ENCODE data around the gene NSUN6. TPM values are rescaled to one million over a fixed set of nuclear protein-coding genes. Genes with fewer than 3 reads are reported as not detected.
A peak's percentile ranks its signal among the peaks of the same experiment; 100 is the strongest.

The NSUN6 gene
- total RNA-seq, 2 experiments from 2014 or later: 19.0 to 24.9 TPM

DNA sequence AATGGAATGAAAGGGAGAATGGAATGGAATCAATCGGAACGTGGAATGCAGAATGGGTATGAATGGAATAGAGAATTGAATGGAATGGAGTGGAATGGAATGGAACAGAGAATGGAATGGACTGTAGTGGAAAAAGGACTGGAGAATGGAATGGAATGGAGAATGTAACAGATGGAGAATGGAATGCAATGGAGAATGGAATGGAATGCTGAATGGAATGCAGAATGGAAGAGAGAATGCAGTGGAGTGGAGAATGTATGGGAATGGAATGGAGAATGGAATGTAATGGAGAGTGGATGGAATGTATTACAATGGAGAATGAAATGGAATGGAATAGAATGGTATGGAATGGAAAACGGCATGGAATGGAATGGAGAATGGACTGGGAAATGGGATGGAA lies 96.9 kb downstream of the NSUN6 start:
- DNase-seq: no peak
- peaks cover 15% of the 10 kb centered on the region for H3K36me3 Mint-ChIP-seq

DNA sequence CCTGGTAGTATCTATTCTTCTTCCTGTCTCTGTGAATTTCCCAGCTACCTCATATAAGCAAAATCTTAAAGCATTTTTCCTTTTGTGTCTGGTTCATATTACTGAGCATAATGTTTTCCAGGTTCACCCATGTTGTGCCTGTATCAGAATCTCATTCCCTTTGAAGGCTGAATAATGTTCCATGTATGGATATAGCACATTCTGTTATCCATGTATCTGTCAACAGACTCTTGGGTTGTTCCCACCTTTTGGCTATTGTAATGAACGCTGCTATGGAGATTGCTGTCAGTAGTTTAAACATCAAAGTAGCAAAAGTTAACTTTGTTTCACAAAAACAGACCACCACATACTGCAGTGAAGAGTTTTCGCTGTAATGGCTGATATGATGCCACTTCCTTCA lies 99.9 kb downstream of the NSUN6 start:
- no peak for ATAC-seq
- CTCF ChIA-PET: no interaction called here
- H3K27ac Mint-ChIP-seq: no peak overlapping the region
- H3K4me3 Mint-ChIP-seq: no peak overlapping the region
- H3K27me3 Mint-ChIP-seq: no peaks in the 10 kb centered on the region
- H3K4me1 Mint-ChIP-seq: no peaks in the 10 kb centered on the region
- H3K36me3 Mint-ChIP-seq: peaks cover 21% of the 10 kb centered on the region
- DNase-seq: no peak
- no peaks in the 10 kb centered on the region for H3K9me3 Mint-ChIP-seq (ENCODE audit: low read depth)

More for the DNA sequence above, 96.9 kb downstream of the NSUN6 start:
- ATAC-seq: no peak
- no peaks in the 10 kb centered on the region for H3K9me3 Mint-ChIP-seq (ENCODE audit: low read depth)
- H3K27me3 Mint-ChIP-seq: no peaks in the 10 kb centered on the region
- H3K4me1 Mint-ChIP-seq: no peaks in the 10 kb centered on the region
- H3K27ac Mint-ChIP-seq: no peak overlapping the region
- no peak overlapping the region for H3K4me3 Mint-ChIP-seq
- CTCF ChIA-PET: no interaction called here

DNA sequence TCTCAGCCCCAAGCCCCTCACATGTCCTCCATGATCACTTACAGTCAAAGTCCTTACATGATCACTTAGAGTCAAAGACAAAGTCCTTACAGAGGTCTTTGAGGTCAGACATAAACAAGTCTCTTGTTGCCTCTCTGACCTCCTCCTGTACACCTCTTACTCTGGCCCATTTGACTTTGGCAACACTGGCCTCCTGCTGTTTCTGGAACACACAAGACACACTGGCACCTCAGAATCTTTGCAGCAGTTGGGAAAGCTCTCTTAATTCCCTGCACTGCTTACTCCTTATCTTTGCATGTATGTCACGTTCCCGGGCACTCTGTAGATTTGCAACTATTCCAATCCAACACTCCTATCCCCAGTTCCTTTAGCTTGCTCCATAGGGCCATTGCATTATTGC lies 102.3 kb downstream of the NSUN6 start:
- Mint-ChIP-seq H3K4me1 (no peaks in the 10 kb centered on the region), H3K9me3 (ENCODE audit: low read depth) (no peaks in the 10 kb centered on the region), H3K4me3 (no peak overlapping the region), H3K36me3 (peaks cover 31% of the 10 kb centered on the region), H3K27ac (no peak overlapping the region), H3K27me3 (no peaks in the 10 kb centered on the region)
- DNase-seq (no peak), ATAC-seq (no peak)
- CTCF ChIA-PET: no interaction called here

DNA sequence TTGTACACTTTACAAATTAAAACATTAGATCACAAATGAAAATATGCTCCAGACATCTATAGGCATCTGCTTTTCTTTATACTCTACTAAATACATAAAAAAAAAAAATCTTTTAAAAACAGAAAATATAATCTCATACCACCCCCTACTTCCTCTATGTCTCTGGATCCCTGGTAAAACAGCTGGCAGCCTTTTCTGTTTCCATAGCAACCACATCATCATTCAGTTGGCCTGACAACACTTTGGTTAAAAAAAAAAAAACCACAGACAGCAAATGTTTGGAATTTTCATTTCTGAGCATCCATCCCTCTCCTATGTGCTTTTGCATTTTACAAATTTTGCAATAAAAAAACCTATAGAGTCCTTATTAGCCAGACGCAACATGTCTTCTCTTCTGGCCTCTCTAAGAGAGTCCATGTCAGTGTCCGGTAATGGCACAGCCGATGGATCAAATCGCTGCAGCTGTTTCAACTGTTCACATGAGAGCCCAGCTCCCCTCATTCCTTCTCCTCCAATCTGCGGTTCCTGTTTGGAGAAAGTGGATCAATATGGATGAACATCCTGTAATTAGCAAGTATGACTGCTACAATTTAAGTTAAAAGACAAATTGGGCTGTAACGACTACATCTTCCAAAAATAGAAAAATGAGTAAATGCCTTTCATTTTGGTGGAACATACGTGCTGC lies 105.6 kb downstream of the NSUN6 start:
- Mint-ChIP-seq H3K36me3 (peaks cover 34% of the 10 kb centered on the region), H3K27ac (no peak overlapping the region), H3K9me3 (ENCODE audit: low read depth) (no peaks in the 10 kb centered on the region), H3K4me3 (no peak overlapping the region), H3K27me3 (no peaks in the 10 kb centered on the region), H3K4me1 (no peaks in the 10 kb centered on the region)
- DNase-seq (no peak), ATAC-seq (no peak)
- CTCF ChIA-PET: no interaction called here

DNA sequence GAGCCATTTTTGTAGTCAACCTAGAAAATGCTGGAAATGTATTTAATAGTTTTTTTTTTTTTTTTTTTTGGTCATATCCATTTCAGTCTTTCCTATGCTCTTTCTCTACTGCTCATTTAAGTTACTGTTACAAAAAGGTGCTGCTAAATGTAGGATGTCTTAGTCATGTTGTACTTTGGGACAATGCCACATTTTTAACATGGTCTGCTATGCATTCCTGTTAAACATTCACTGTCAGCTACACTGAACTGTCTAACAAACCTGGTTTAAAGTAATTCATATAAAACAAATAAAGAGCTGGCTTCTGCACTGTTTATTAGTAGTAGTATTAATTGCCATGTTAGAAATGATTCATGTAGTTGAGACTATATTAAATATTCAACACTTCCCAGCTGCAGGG lies 108.6 kb downstream of the NSUN6 start:
- H3K27ac Mint-ChIP-seq: no peak overlapping the region
- no peak for DNase-seq
- H3K4me1 Mint-ChIP-seq: no peaks in the 10 kb centered on the region
- H3K36me3 Mint-ChIP-seq: peaks cover 40% of the 10 kb centered on the region
- CTCF ChIA-PET: no interaction called here
- H3K9me3 Mint-ChIP-seq (ENCODE audit: low read depth): no peaks in the 10 kb centered on the region
- no peak overlapping the region for H3K4me3 Mint-ChIP-seq
- no peak for ATAC-seq
- no peaks in the 10 kb centered on the region for H3K27me3 Mint-ChIP-seq

DNA sequence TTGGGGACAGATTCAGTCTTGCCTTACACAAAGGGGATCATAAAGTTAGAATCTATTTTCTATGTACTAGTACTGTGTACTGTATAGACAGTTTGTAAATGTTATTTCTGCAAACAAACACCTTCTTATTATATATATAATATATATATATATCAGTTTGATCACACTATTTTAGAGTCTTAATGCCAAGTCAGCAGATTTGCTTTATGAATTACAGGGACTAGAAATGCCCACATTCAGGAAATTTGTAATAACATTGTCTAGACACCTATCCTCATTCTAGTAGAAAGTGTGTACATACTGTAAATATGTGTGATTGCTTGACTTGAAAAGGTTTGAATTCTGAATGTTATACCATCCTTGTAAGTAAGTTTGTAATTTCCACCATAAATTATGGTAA lies 111.2 kb downstream of the NSUN6 start:
- H3K9me3 Mint-ChIP-seq (ENCODE audit: low read depth): no peaks in the 10 kb centered on the region
- ATAC-seq: no peak
- no peak overlapping the region for H3K4me3 Mint-ChIP-seq
- H3K4me1 Mint-ChIP-seq: no peaks in the 10 kb centered on the region
- DNase-seq: no peak
- H3K36me3 Mint-ChIP-seq: peaks cover 40% of the 10 kb centered on the region
- no peaks in the 10 kb centered on the region for H3K27me3 Mint-ChIP-seq
- CTCF ChIA-PET: interaction anchor here (0.5 kb wide), 1 partner anchor 16 kb away, joined by 3 read pairs; no protein-coding TSS in a partner anchor
- no peak overlapping the region for H3K27ac Mint-ChIP-seq

DNA sequence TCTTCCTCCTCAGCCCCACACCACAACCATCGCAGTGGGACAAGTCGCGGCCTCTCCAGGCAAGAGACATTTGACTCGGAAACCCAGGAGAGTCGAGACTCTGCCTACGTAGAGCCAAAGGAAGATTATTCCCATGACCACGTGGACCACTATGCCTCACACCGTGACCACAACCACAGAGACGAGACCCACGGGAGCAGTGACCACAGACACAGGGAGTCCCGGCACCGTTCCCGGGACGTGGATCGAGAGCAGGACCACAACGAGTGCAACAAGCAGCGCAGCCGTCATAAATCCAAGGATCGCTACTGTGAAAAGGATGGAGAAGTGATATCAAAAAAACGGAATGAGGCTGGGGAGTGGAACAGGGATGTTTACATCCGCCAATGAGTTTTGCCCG lies 112.1 kb downstream of the NSUN6 start:
- ATAC-seq: no peak
- H3K9me3 Mint-ChIP-seq (ENCODE audit: low read depth): no peaks in the 10 kb centered on the region
- H3K27ac Mint-ChIP-seq: peak overlapping the region; percentile 12
- no peak for DNase-seq
- CTCF ChIA-PET: no interaction called here
- peaks cover 39% of the 10 kb centered on the region for H3K36me3 Mint-ChIP-seq
- no peak overlapping the region for H3K4me3 Mint-ChIP-seq
- H3K4me1 Mint-ChIP-seq: no peaks in the 10 kb centered on the region
- H3K27me3 Mint-ChIP-seq: no peaks in the 10 kb centered on the region

DNA sequence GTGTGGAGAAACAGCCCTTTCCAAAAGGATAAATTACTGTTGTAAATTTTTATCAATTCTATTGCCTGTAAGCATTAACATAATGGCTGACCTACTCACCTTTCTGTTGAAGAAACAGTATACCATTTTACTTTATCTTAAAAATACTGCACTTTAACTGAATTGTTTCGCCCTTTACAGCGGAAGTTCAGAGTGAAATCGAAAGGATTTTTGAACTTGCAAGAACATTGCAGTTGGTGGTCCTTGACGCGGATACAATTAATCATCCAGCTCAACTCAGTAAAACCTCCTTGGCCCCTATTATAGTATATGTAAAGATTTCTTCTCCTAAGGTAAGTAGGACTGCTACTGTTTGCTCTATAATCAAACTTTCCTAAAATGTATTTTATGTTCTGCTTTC lies 117.5 kb downstream of the NSUN6 start:
- Mint-ChIP-seq H3K27ac (no peak overlapping the region), H3K27me3 (no peaks in the 10 kb centered on the region), H3K4me1 (no peaks in the 10 kb centered on the region), H3K4me3 (no peak overlapping the region), H3K36me3 (peaks cover 29% of the 10 kb centered on the region), H3K9me3 (ENCODE audit: low read depth) (peaks cover 2% of the 10 kb centered on the region)
- ATAC-seq: no peak
- DNase-seq: no peak
- CTCF ChIA-PET: no interaction called here

DNA sequence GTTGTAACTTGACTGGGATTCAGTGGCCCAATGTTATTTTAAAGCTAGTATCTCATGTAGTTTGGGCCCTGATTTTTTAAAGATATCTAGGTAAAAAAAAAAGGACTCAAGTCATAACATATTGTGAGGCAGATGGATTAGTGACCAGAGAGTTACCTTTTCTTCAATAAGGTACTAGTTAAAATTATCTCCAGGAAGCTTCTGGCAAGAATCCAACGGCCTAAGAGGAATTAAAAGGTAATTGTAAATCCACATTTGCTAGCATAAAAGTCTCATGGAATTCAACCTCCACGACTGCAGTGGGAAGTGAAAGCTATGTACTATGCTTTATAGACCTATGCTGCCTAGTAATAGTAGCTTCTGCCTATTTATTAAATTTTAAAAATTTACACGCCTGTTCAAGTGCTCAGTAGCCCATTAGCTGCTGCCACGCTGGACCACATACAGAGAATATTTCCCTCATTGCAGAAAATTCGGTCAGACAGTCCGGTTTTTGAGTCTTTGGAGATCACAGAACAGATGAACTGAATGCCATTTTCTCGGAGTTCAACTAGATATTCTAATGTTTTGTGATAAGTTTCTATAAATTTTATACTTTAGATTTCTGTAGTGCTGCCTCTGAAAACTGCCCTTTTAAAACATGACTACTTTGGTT lies 118.4 kb downstream of the NSUN6 start:
- H3K27ac Mint-ChIP-seq: no peak overlapping the region
- DNase-seq (no peak), ATAC-seq (no peak)
- CTCF ChIA-PET: no interaction called here
- no peaks in the 10 kb centered on the region for H3K27me3 Mint-ChIP-seq
- peaks cover 2% of the 10 kb centered on the region for H3K9me3 Mint-ChIP-seq (ENCODE audit: low read depth)
- no peaks in the 10 kb centered on the region for H3K4me1 Mint-ChIP-seq
- no peak overlapping the region for H3K4me3 Mint-ChIP-seq
- peaks cover 29% of the 10 kb centered on the region for H3K36me3 Mint-ChIP-seq

DNA sequence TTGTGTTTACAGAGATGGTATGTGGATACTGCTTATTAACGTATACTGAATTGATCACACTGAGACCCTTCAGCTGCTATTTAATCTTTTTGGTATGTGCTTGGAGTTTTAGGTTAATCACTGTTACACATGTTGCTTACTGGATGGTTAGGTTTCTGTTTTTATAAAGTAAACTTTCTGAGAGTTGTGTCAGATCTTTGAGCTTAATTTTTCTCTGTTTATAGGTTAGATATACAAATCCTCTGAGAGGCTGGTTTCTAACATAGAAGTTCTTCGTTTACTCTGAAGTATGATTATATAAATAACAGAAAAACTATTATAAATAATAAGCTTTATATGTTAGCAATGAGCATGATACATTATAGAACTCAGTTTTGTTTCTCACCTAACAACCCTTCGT lies 123.1 kb downstream of the NSUN6 start:
- H3K36me3 Mint-ChIP-seq: peaks cover 17% of the 10 kb centered on the region
- no peaks in the 10 kb centered on the region for H3K4me1 Mint-ChIP-seq
- no peaks in the 10 kb centered on the region for H3K27me3 Mint-ChIP-seq
- DNase-seq (no peak), ATAC-seq (no peak)
- peaks cover 2% of the 10 kb centered on the region for H3K9me3 Mint-ChIP-seq (ENCODE audit: low read depth)
- H3K4me3 Mint-ChIP-seq: no peak overlapping the region
- H3K27ac Mint-ChIP-seq: no peak overlapping the region
- CTCF ChIA-PET: no interaction called here

DNA sequence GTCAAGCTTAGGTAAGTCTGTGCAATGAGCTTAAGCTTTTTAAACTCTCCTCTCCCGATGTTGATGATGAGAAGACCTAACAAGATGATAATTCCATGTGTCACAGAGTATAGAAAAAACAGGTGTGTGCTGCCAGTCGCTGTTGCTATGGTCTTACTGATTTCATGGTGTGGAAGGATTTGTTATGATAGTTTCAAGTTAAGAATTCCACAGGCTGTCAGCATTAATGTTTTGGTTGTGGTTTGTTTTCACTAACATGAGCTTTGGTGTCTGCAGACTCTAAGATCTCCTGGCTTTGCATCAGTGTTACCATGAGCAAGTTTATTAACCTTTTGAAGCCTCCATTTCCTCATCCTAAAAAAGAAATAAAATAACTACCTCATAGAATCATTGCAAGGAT lies 123.7 kb downstream of the NSUN6 start:
- H3K36me3 Mint-ChIP-seq: peaks cover 17% of the 10 kb centered on the region
- H3K27ac Mint-ChIP-seq: no peak overlapping the region
- peaks cover 2% of the 10 kb centered on the region for H3K9me3 Mint-ChIP-seq (ENCODE audit: low read depth)
- H3K4me1 Mint-ChIP-seq: no peaks in the 10 kb centered on the region
- no peak overlapping the region for H3K4me3 Mint-ChIP-seq
- no peaks in the 10 kb centered on the region for H3K27me3 Mint-ChIP-seq
- CTCF ChIA-PET: no interaction called here
- ATAC-seq: no peak
- DNase-seq: no peak

DNA sequence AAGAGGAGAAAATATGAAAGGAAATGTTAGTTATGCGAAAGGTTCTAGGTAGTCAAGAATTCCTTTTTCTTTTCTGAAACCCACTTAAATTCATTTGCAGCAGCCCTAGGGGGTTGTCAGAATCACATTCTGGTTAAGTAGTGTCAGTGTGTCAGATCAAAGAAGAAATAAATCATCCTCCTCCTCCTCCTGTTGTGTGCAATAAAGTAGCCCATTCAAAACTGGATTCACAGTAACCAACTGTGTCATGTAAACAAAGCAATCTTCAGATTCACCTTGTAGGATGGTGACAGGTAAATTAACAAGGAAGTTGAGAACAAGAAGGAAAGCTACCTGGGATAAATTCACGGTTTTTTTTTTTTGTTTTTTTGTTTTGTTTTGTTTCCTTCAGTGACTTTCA lies 127.5 kb downstream of the NSUN6 start:
- H3K27ac Mint-ChIP-seq: no peak overlapping the region
- DNase-seq: no peak
- no peaks in the 10 kb centered on the region for H3K4me1 Mint-ChIP-seq
- no peaks in the 10 kb centered on the region for H3K27me3 Mint-ChIP-seq
- ATAC-seq: no peak
- CTCF ChIA-PET: no interaction called here
- no peaks in the 10 kb centered on the region for H3K9me3 Mint-ChIP-seq (ENCODE audit: low read depth)
- H3K36me3 Mint-ChIP-seq: no peaks in the 10 kb centered on the region
- H3K4me3 Mint-ChIP-seq: no peak overlapping the region

DNA sequence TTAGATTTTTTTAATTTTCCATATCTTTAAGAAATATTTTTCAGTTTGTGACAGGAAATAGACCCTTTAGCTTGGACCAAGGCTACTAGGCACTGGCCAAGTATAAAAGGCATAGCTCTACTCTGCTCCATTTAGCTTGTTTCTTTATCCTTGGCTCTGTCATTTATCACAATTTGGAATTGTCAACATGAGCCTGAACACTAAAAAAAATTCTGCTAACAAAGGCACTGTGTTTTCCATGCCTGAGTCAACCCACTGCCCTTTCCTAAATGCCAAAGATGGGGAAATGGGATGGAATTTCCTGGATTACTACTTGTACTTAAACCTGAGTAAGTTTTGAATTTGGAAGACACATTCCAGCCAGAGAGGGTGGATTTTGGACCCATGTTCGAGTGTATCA lies 128.4 kb downstream of the NSUN6 start:
- ATAC-seq: no peak
- no peak for DNase-seq
- CTCF ChIA-PET: no interaction called here
- Mint-ChIP-seq H3K27ac (no peak overlapping the region), H3K36me3 (no peaks in the 10 kb centered on the region), H3K4me1 (no peaks in the 10 kb centered on the region), H3K9me3 (ENCODE audit: low read depth) (no peaks in the 10 kb centered on the region), H3K4me3 (no peak overlapping the region), H3K27me3 (no peaks in the 10 kb centered on the region)

DNA sequence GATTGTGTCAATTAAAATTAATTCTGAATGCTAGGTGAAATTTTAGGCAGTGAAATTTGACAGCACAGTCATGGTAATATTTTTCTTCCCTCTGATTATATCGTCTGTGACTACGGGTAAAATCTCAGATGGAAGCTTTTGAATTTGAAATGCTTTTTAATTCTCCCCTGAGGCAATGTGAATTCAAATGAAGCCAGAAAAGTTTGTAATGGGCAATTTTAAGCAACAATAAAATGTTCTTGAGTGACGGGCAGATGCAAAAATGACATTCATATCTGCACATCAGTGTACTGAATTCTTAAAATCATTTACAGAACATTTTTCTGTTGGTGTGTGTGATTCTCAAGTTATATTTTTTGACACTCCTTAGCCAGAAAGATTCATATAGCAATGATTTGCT lies 134.5 kb downstream of the NSUN6 start:
- Mint-ChIP-seq H3K36me3 (no peaks in the 10 kb centered on the region), H3K27ac (no peak overlapping the region), H3K4me3 (no peak overlapping the region), H3K9me3 (ENCODE audit: low read depth) (peaks cover 7% of the 10 kb centered on the region), H3K4me1 (no peaks in the 10 kb centered on the region), H3K27me3 (no peaks in the 10 kb centered on the region)
- no peak for DNase-seq
- ATAC-seq: no peak
- CTCF ChIA-PET: no interaction called here
